GM19035 (cell line): Measurements from ENCODE around the gene LARP4.
"Not testable (repeated sequence)": the region's sequence is repeated elsewhere in the genome, so short reads cannot be mapped to it uniquely, and the experiment has no call there.

Experiments used
- ATAC-seq: cut with Tn5 transposase; IDR thresholded peaks from one replicate; pipeline ENCODE4 v1.9.1; 2021; ENCODE audit not compliant: unreplicated experiment

Gene LARP4

DNA sequence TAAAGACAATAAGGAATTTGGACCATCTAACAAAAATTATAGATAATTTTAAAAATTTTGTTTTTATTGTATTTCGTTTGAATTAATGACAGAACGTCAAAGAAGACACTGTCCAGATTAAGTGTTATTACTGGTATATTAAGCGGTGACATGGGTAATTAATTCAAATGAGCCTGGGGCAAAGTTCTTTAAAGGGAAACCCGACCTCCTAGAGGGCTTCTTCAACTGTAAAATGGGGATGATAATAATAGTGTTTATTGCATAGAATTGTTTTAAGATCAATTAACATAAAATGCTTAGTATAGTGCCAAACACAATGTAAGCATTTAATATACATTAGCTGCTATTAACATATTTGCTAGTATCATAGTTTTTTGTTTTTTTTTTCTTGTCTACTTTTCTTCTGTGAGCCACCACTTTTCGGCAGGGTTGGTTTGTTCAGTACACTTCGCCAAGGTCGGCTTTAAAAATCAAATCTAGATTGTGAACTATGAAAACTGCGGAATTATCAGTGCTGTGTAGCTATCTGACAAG is 514 bp upstream of the LARP4 start:
- ATAC-seq: no peak

GRCh38 chr12:50401500-50402081 is 906 bp downstream of the LARP4 start:
- ATAC-seq: no peak

- ATAC-seq: no peak
Measured at GRCh38 chr12:50402264-50403000, 1.7 kb downstream of the LARP4 start.

- ATAC-seq: no peak
Measured at GRCh38 chr12:50403001-50403440, 2.3 kb downstream of the LARP4 start.

GRCh38 chr12:50404307-50404706 is 3.6 kb downstream of the LARP4 start:
- ATAC-seq: no peak

- ATAC-seq: no peak
Measured at GRCh38 chr12:50411051-50411660, 10.5 kb downstream of the LARP4 start.

- no peak for ATAC-seq
Measured at GRCh38 chr12:50415899-50416479, 15.3 kb downstream of the LARP4 start.

- no peak for ATAC-seq
Measured at GRCh38 chr12:50419112-50419909, 18.6 kb downstream of the LARP4 start.

GRCh38 chr12:50422855-50423254 is 22.2 kb downstream of the LARP4 start:
- not testable (repeated sequence) for ATAC-seq

- ATAC-seq: not testable (repeated sequence)
Measured at GRCh38 chr12:50423342-50423741, 22.7 kb downstream of the LARP4 start.

DNA sequence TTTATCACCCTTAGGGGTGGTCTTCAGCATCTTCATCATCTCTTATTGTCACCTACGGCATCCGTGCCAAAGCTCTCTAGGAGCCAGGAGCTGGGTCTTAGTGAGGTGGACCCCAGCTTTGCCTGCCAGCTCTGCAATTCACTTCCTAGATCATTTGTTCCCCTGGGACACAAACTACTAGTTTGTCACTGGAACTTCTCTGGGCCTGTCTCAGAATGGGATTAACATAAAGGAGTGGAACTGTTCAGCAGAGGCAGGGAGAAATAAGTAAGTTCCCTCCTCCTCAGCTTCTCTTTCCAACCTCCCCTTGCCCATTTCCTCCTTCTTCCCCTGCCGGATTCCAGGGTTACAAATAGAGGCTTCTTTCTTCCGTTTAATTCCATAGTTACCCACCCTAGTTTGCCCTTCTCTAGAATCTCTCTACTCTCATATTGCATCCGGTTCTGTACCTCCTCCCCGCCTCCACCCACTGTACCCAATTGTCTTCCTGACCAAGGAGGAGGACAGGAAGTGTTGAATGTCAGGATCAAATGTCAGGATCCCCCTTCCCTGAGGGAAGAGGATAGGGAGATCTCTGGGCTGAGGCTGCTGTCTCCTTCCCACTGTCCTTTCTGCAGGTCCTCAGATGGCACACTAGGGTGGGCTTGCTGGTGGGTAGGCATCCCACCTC is 25.0 kb downstream of the LARP4 start:
- no peak for ATAC-seq

DNA sequence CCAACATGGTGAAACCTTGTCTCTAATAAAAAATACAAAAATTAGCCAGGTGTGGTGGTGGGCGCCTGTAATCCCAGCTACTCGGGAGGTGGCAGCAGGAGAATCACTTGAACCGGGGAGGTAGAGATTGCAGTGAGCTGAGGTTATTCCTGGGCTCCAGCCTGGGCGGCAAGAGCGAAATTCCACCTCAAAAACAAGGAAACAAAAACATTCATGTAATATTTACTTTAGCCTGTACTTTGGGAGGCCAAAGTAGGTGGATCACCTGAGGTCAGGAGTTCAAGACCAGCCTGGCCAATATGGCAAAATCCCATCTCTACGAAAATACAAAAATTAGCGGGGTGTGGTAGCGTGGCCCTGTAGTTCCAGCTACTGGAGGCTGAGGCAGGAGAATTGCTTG is 31.0 kb downstream of the LARP4 start:
- ATAC-seq: not testable (repeated sequence)

GRCh38 chr12:50440288-50440687 is 39.6 kb downstream of the LARP4 start:
- ATAC-seq: no peak

GRCh38 chr12:50441763-50442162 is 41.1 kb downstream of the LARP4 start:
- no peak for ATAC-seq

DNA sequence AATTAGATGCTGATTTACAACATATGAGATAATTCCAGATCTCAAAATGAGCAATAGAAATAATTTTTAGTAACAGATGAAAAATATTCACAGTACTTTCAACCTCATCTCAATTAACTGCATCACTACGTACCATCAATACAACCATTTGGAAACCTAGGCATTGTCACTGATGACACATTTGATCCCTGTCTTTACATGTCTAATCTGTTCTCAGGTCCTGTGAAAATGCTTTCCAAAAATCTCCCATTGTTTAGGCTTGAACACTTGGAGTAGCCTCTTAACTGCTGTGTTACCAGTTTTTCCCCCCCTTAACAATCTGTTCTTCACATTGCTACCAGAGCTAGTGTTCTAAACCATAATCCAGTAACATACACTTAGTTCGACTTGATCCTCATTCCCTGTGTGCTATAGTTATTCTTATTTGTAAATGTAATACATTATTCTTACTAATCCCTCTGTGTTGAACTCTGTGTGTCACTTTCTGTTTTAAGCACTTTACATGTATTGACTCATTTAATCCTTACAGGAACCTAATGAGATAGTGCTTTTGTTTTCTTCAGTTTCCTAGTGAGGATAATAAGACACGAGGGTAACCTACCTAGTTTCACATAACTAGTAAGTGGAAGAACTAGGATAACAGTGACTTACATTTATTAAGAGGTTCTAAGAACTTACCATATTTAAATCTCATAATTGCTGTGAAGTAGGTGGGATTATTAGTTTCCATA is 41.7 kb downstream of the LARP4 start:
- no peak for ATAC-seq

- not testable (repeated sequence) for ATAC-seq
Measured at GRCh38 chr12:50449671-50450070, 49.0 kb downstream of the LARP4 start.

- ATAC-seq: no peak
Measured at GRCh38 chr12:50452795-50453194, 52.1 kb downstream of the LARP4 start.

DNA sequence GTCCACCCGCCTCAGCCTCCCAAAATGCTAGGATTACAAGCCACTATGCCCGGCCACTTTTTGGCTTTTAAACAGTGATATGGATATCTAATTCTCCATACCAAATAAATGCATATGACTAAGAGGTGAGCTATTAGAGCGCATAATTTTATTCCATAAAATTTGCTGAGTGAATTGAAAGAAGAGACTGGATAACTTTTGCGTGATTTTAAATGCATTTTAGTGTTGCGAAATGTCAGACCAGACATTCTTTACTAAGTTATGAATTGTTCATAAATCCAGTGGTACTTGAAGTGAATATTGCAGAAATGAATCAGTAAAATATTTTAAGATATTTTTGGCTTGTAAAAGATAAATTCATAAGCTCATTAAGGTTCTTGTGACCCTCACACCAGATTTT is 53.2 kb downstream of the LARP4 start:
- no peak for ATAC-seq

DNA sequence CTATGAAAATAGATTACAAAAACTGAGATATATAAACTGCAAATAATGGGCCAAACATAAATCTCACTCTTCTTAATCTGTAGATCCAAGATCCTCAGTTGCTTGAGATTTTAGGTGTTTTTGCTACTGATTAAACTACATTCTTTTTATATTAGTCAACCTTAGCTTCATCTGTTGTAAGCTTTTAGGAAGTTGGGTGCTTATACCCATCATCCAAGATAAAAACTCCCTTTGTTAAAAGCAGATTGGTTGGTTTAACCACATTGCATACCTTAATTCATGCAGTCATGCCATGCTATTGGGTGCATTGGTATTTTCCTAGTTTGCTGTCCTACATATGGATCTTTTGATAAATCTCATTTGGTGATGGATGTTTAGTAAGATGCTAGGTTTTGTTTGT is 57.9 kb downstream of the LARP4 start:
- ATAC-seq: no peak

- no peak for ATAC-seq
Measured at GRCh38 chr12:50467439-50467838, 66.8 kb downstream of the LARP4 start.
